HG03460 (cell line): Measurements from ENCODE around the gene NDUFS2.
"Not testable (repeated sequence)": the region's sequence is repeated elsewhere in the genome, so short reads cannot be mapped to it uniquely, and the experiment has no call there.

Experiments
- ATAC-seq: cut with Tn5 transposase; IDR thresholded peaks from one replicate; pipeline ENCODE4 v1.9.1; 2021; ENCODE audit not compliant: unreplicated experiment

NDUFS2 gene

GRCh38 chr1:161242313-161242712 is 40.1 kb downstream of the NDUFS2 start:
- no peak for ATAC-seq

GRCh38 chr1:161244888-161245287 is 42.7 kb downstream of the NDUFS2 start:
- ATAC-seq, result no peak

- not testable (repeated sequence) for ATAC-seq
These were observed 47.9 kb downstream of the NDUFS2 start for GRCh38 chr1:161250100-161250499.

- ATAC-seq, result no peak
These were observed 48.7 kb downstream of the NDUFS2 start for GRCh38 chr1:161250829-161251228.

- no peak for ATAC-seq
These were observed 49.4 kb downstream of the NDUFS2 start for GRCh38 chr1:161251579-161251978.

- ATAC-seq, result not testable (repeated sequence)
These were observed 53.1 kb downstream of the NDUFS2 start for GRCh38 chr1:161255302-161255701.

- ATAC-seq, result not testable (repeated sequence)
These were observed 53.9 kb downstream of the NDUFS2 start for GRCh38 chr1:161255955-161256520.

GRCh38 chr1:161257109-161257508 is 54.9 kb downstream of the NDUFS2 start:
- ATAC-seq, result not testable (repeated sequence)

GRCh38 chr1:161258439-161259344 is 56.5 kb downstream of the NDUFS2 start, which contains the start of gene PCP4L1:
Gene PCP4L1, plus strand, starts transcription at chr1:161258745. Its CDS starts 230 bp downstream, at chr1:161258975.
- ATAC-seq, result no peak

GRCh38 chr1:161259345-161259702 is 57.2 kb downstream of the NDUFS2 start:
- ATAC-seq, result no peak

GRCh38 chr1:161259765-161260164 is 57.6 kb downstream of the NDUFS2 start:
- no peak for ATAC-seq

- ATAC-seq, result no peak
These were observed 58.5 kb downstream of the NDUFS2 start for GRCh38 chr1:161260376-161261260.

- ATAC-seq, result no peak
These were observed 59.4 kb downstream of the NDUFS2 start for GRCh38 chr1:161261261-161262235.
